ENCODE data around the gene ERC1.

The ERC1 gene

GRCh38 chr12:1529228-1529861, 538.3 kb downstream of the ERC1 start:
- no peak for DNase-seq

GRCh38 chr12:1529862-1530591, 539.0 kb downstream of the ERC1 start:
- DNase-seq = no peak

GRCh38 chr12:1530592-1531152, 539.6 kb downstream of the ERC1 start:
- no peak for DNase-seq

- DNase-seq = no peak
These were observed 540.2 kb downstream of the ERC1 start for GRCh38 chr12:1531153-1531653.

- DNase-seq = no peak
These were observed 540.8 kb downstream of the ERC1 start for GRCh38 chr12:1531654-1532374.

- no peak for DNase-seq
These were observed 541.5 kb downstream of the ERC1 start for GRCh38 chr12:1532375-1533165.

- DNase-seq = no peak
These were observed 542.2 kb downstream of the ERC1 start for GRCh38 chr12:1533205-1533601.

- no peak for DNase-seq
These were observed 542.7 kb downstream of the ERC1 start for GRCh38 chr12:1533602-1534304.

GRCh38 chr12:1534748-1535147, 543.7 kb downstream of the ERC1 start:
- no peak for DNase-seq

GRCh38 chr12:1536817-1537216, 545.8 kb downstream of the ERC1 start:
- no peak for DNase-seq

- DNase-seq = no peak
These were observed 548.1 kb downstream of the ERC1 start for GRCh38 chr12:1539135-1539534.

GRCh38 chr12:1540690-1541089, 549.7 kb downstream of the ERC1 start:
- no peak for DNase-seq

- DNase-seq = no peak
These were observed 551.6 kb downstream of the ERC1 start for GRCh38 chr12:1542599-1542998.

- DNase-seq = no peak
These were observed 554.1 kb downstream of the ERC1 start for GRCh38 chr12:1544996-1545700.
